ENCODE results near the gene MEOX2. TPM values are rescaled to one million over a fixed set of nuclear protein-coding genes. Genes with fewer than 3 reads are reported as not detected.

Gene MEOX2
- polyA plus RNA-seq, 1 of the 3 experiments (the other 2 are of a cell fraction): not detected

- ChIA-PET POLR2A (no interaction called here), CTCF (no interaction called here)
- Histone ChIP-seq H3K4me1 (ENCODE audit: control insufficient read depth in 1 of 2, insufficient read depth in 2 of 2, low read depth in 1 of 2, low read length in 1 of 2) (peaks cover 0 to 9% of the 10 kb centered on the region in 2 experiments; a peak in 1 of 4 replicates), H3K4me2 (no peak overlapping the region), H3K9me3 (no peaks in the 10 kb centered on the region), H3K4me3 (ENCODE audit: low read depth in 2 of 2, low read length in 1 of 2) (no peak overlapping the region), H3K79me2 (ENCODE audit: insufficient read depth) (no peaks in the 10 kb centered on the region), H3K27ac (ENCODE audit: low read depth in 2 of 2, low read length in 1 of 2) (no peak overlapping the region), H3K27me3 (ENCODE audit: insufficient read depth) (no peaks in the 10 kb centered on the region), H3K36me3 (replicated peaks in 1 of 2; ENCODE audit: control insufficient read depth in 1 of 2, insufficient read depth in 2 of 2, low read length in 1 of 2) (no peaks in the 10 kb centered on the region), H3K9me2 (no peaks in the 10 kb centered on the region), H4K20me1 (ENCODE audit: insufficient read depth) (no peaks in the 10 kb centered on the region), H2AFZ (ENCODE audit: low read depth) (no peak overlapping the region), H3F3A (replicated peaks; ENCODE audit: insufficient read depth) (no peaks in the 10 kb centered on the region), H3K9ac (no peak overlapping the region)
- TF ChIP-seq MAX (IDR thresholded peaks at IDR 0.05; ENCODE audit: low read depth): no peak
- no peak for DNase-seq
- WGBS (ENCODE audit: low lambda C conversion rate): 0% methylated on average over 1 of the region's 1 CpG
These were observed 34.8 kb downstream of the MEOX2 start for GRCh38 chr7:15651693-15652092.

GRCh38 chr7:15650787-15651186, 35.7 kb downstream of the MEOX2 start:
- 15% methylated on average over 4 of the region's 4 CpGs for WGBS (ENCODE audit: low lambda C conversion rate)

More at GRCh38 chr7:15650787-15651186, 35.7 kb downstream of the MEOX2 start:
- Histone ChIP-seq H3K4me2 (no peak overlapping the region), H3K9ac (no peak overlapping the region), H3K27ac (ENCODE audit: low read depth in 2 of 2, low read length in 1 of 2) (no peak overlapping the region), H3K9me3 (no peaks in the 10 kb centered on the region), H4K20me1 (ENCODE audit: insufficient read depth) (no peaks in the 10 kb centered on the region), H3F3A (replicated peaks; ENCODE audit: insufficient read depth) (no peaks in the 10 kb centered on the region), H2AFZ (ENCODE audit: low read depth) (no peak overlapping the region), H3K4me1 (ENCODE audit: control insufficient read depth in 1 of 2, insufficient read depth in 2 of 2, low read depth in 1 of 2, low read length in 1 of 2) (peaks cover 0 to 9% of the 10 kb centered on the region in 2 experiments; a peak in 1 of 4 replicates), H3K4me3 (ENCODE audit: low read depth in 2 of 2, low read length in 1 of 2) (no peak overlapping the region), H3K9me2 (no peaks in the 10 kb centered on the region), H3K79me2 (ENCODE audit: insufficient read depth) (no peaks in the 10 kb centered on the region), H3K36me3 (replicated peaks in 1 of 2; ENCODE audit: control insufficient read depth in 1 of 2, insufficient read depth in 2 of 2, low read length in 1 of 2) (no peaks in the 10 kb centered on the region), H3K27me3 (ENCODE audit: insufficient read depth) (no peaks in the 10 kb centered on the region)
- TF ChIP-seq ELF1 (IDR thresholded peaks at IDR 0.05) (no peak), IRF3 (IDR thresholded peaks at IDR 0.05; ENCODE audit: low read depth, low read length) (no peak), GATA2 (CRISPR knock-in tag; IDR thresholded peaks at IDR 0.05) (no peak), USF1 (IDR thresholded peaks at IDR 0.05; ENCODE audit: borderline replicate concordance, low read depth) (no peak), CHD2 (IDR thresholded peaks at IDR 0.05; ENCODE audit: low read length, partially characterized antibody) (no peak), FOXJ3 (CRISPR knock-in tag; IDR thresholded peaks at IDR 0.05) (no peak), MAX (IDR thresholded peaks at IDR 0.05; ENCODE audit: low read depth) (no peak)
- POLR2A ChIA-PET: no interaction called here
- CTCF ChIA-PET: no interaction called here
- DNase-seq: no peak

Data from SK-N-SH (cell line).